Measurements from ENCODE around the gene SLC25A27.

SLC25A27 gene

DNA sequence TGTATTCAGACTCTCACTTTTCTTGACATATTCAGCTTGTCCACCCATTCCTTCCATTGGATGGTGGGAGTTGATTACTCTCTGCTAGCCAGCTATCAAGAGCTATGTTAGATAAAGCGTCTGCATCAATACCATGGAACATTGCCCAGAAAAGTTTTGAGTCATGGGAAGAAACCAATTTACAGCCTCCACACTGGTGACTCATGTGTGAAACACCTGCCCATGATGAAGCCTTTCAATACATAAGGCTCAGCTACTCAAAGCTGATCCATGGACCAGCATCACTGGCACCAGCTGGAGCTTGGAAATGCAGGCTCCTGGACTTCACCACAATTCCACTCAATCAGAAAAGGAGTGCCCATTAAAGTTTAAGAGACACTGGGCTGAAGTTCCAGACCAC lies 66.3 kb downstream of the SLC25A27 start:
- no peak for DNase-seq (ENCODE audit: low read depth)

DNA sequence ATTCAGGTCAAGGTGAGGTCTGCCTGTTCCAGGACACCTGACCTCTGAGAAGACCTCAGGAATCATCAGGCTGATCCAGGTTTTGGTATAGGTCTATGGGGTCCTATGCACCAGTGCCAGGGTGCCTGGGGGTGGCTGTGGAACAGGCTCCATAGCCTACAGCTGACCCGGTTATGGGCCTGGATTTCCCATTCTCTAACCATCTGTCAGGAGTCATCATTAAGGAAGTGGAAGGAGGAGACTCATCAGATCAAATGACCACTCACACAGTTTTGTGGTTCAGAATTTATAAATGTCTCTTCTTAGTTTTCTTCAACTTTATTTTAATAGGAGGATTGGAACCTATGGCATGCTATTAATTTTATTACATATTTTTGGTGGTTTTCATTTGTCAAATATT lies 67.6 kb downstream of the SLC25A27 start:
- DNase-seq (ENCODE audit: low read depth): no peak

Data from stimulated activated CD4-positive, alpha-beta T cell treated with anti-CD3 and anti-CD28 coated beads, Interleukin-2, amount 100 ng/mL, for 4 hours (primary cell).